ENCODE measurements around the gene USP15.

DNA sequence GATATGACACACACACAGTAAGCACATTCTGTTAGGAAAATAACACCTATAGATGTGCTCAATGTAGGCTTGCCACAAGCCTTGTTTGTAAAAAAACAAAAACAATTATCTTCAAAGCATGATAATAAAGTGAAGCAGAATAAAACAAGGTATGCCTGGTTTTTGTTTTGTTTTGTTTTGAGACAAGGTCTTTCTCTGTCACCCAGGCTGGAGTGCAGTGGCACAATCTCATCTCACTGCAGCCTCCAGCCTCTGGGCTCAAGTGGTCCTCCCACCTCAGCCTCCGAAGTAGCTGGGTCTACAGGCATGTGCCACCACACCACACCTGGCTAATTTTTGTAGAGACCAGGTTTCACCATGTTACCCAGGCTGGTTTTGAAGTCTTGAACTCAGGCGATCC lies 154.0 kb downstream of the USP15 start:
- TF ChIP-seq, protein P1, sequence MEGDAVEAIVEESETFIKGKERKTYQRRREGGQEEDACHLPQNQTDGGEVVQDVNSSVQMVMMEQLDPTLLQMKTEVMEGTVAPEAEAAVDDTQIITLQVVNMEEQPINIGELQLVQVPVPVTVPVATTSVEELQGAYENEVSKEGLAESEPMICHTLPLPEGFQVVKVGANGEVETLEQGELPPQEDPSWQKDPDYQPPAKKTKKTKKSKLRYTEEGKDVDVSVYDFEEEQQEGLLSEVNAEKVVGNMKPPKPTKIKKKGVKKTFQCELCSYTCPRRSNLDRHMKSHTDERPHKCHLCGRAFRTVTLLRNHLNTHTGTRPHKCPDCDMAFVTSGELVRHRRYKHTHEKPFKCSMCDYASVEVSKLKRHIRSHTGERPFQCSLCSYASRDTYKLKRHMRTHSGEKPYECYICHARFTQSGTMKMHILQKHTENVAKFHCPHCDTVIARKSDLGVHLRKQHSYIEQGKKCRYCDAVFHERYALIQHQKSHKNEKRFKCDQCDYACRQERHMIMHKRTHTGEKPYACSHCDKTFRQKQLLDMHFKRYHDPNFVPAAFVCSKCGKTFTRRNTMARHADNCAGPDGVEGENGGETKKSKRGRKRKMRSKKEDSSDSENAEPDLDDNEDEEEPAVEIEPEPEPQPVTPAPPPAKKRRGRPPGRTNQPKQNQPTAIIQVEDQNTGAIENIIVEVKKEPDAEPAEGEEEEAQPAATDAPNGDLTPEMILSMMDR (IDR thresholded peaks at IDR 0.05; ENCODE audit: low read depth, low read length): no peak
- no peak for TF ChIP-seq POLR2A (IDR thresholded peaks at IDR 0.05; ENCODE audit: extremely low read depth, insufficient read length)
